H1 (cell line): ENCODE data around the gene EFR3B. TPM values are rescaled to one million over a fixed set of nuclear protein-coding genes. Genes with fewer than 3 reads are reported as not detected.

Experiments
- CTCF ChIA-PET: fragments of 300-600 bp; sonication (Branson Sonifier 250); formaldehyde crosslinking; loops from one replicate; lab custom pipeline; 2021; ENCODE audit not compliant: partially characterized antibody; lab: Charles Lee
- POLR2A ChIA-PET: fragments of 300-600 bp; sonication (Branson Sonifier 250); formaldehyde crosslinking; loops from one replicate; lab custom pipeline; 2021; ENCODE audit warnings: inconsistent platforms; ENCODE audit not compliant: partially characterized antibody; lab: Charles Lee
- DNase-seq, 2 experiments: peaks; one replicate each; pipeline versions ENCODE4 v3.0.0 to v3.0.0-alpha.2; 2010 to 2022; ENCODE audit warnings: low spot score in 2 of 2, low read depth in 1 of 2, mixed read lengths in 1 of 2
- FAIRE-seq: peaks from 2 replicates; lab custom pipeline; 2011; peaks lifted over from hg19 to GRCh38; lab: Jason Lieb, UNC
- H2AFZ ChIP-seq: 2 replicates; pipeline ENCODE4 v1.8.1; 2012; ENCODE audit warnings: low read length, inconsistent platforms
- H2AK5ac ChIP-seq: 2 replicates; pipeline ENCODE4 v1.6.1; 2013; ENCODE audit warnings: low read depth, low read length
- H2BK120ac ChIP-seq: replicated peaks from 2 replicates; pipeline ENCODE3; 2013; ENCODE audit warnings: low read depth, low read length, inconsistent platforms
- H2BK12ac ChIP-seq: 2 replicates; pipeline ENCODE4 v1.6.1; 2013; ENCODE audit warnings: low read depth, low read length
- H2BK15ac ChIP-seq: 2 replicates; pipeline ENCODE4 v1.6.1; 2013; ENCODE audit warnings: low read length
- H2BK20ac ChIP-seq: 2 replicates; pipeline ENCODE4 v1.6.1; 2013; ENCODE audit warnings: low read length
- H2BK5ac ChIP-seq: 2 replicates; pipeline ENCODE4 v1.6.1; 2013; ENCODE audit warnings: low read depth, low read length
- H3K14ac ChIP-seq: 2 replicates; pipeline ENCODE4 v1.6.1; 2013; ENCODE audit warnings: inconsistent platforms; ENCODE audit not compliant: insufficient read length
- H3K18ac ChIP-seq: 2 replicates; pipeline ENCODE4 v1.6.1; 2013; ENCODE audit warnings: low read length; ENCODE audit errors: extremely low read depth
- H3K23ac ChIP-seq: 2 replicates; pipeline ENCODE4 v1.6.1; 2013; ENCODE audit warnings: inconsistent platforms; ENCODE audit not compliant: insufficient read length
- H3K23me2 ChIP-seq: 2 replicates; pipeline ENCODE4 v1.6.1; 2013; ENCODE audit warnings: low read depth, low read length
- H3K27ac ChIP-seq: 2 replicates; pipeline ENCODE4 v1.6.1; 2011; ENCODE audit warnings: low read depth, low read length, inconsistent platforms
- H3K27me3 ChIP-seq, 4 experiments: replicated peaks in 1 of 4; 1 replicate in 1 of 4; 2 replicates in 3 of 4; pipeline versions ENCODE4 v1.6.1 to v1.8.1; 2011 to 2013; ENCODE audit warnings: low read length in 3 of 4, mild to moderate bottlenecking in 3 of 4, inconsistent platforms in 2 of 4, mixed read lengths in 2 of 4, moderate library complexity in 1 of 4; ENCODE audit not compliant: control insufficient read depth in 3 of 4, insufficient read depth in 3 of 4; ENCODE audit errors: extremely low read depth in 1 of 4
- H3K36me3 ChIP-seq, 4 experiments: 2 replicates each; pipeline versions ENCODE4 v1.6.1 to v1.8.1; 2011 to 2013; ENCODE audit warnings: mild to moderate bottlenecking in 4 of 4, low read length in 3 of 4, moderate library complexity in 2 of 4, control low read depth in 1 of 4, inconsistent platforms in 1 of 4; ENCODE audit not compliant: insufficient read depth in 4 of 4, control insufficient read depth in 2 of 4
- H3K4ac ChIP-seq: replicated peaks from 2 replicates; pipeline ENCODE3; 2013; ENCODE audit warnings: low read length, low read depth, mixed read lengths, inconsistent platforms; ENCODE audit not compliant: insufficient read length
- H3K4me1 ChIP-seq, 4 experiments: replicated peaks in 1 of 4; 1 replicate in 1 of 4; 2 replicates in 3 of 4; pipeline versions ENCODE4 v1.6.1 to v1.8.1; 2011 to 2013; ENCODE audit warnings: low read length in 3 of 4, inconsistent platforms in 2 of 4, mixed read lengths in 1 of 4; ENCODE audit not compliant: insufficient read depth in 4 of 4, control insufficient read depth in 3 of 4
- H3K4me2 ChIP-seq, 2 experiments: 2 replicates each; pipeline versions ENCODE4 v1.6.1 to v1.8.1; 2011 to 2013; ENCODE audit warnings: low read depth in 2 of 2, low read length in 2 of 2, control low read depth in 1 of 2, inconsistent platforms in 1 of 2, mild to moderate bottlenecking in 1 of 2; ENCODE audit not compliant: insufficient read depth in 1 of 2
- H3K4me3 ChIP-seq, 4 experiments: fragments of 200-600, 300-600 bp in 1 of 4; sonication (generic), shearing (Covaris generic), sonication (Bioruptor Twin) in 1 of 4; 2 replicates each; pipeline versions ENCODE4 v1.5.1 to v1.8.1; 2011 to 2016; ENCODE audit warnings: low read length in 4 of 4, low read depth in 3 of 4, control low read depth in 2 of 4, inconsistent platforms in 2 of 4, mild to moderate bottlenecking in 2 of 4, mixed read lengths in 1 of 4, moderate library complexity in 1 of 4; ENCODE audit not compliant: insufficient read depth in 2 of 4; ENCODE audit errors: extremely low read depth in 1 of 4
- H3K56ac ChIP-seq: replicated peaks from 2 replicates; pipeline ENCODE3; 2013; ENCODE audit warnings: low read depth, mild to moderate bottlenecking, mixed read lengths, low read length, inconsistent platforms; ENCODE audit not compliant: insufficient read length
- H3K79me1 ChIP-seq: 2 replicates; pipeline ENCODE4 v1.6.1; 2013; ENCODE audit warnings: low read depth, low read length, control low read depth
- H3K79me2 ChIP-seq, 2 experiments: 2 replicates each; pipeline versions ENCODE4 v1.6.1 to v1.8.1; 2012 to 2013; ENCODE audit warnings: low read length in 2 of 2, mild to moderate bottlenecking in 2 of 2, inconsistent platforms in 1 of 2; ENCODE audit not compliant: insufficient read depth in 2 of 2, control insufficient read depth in 1 of 2
- H3K9ac ChIP-seq, 4 experiments: replicated peaks in 1 of 4; 1 replicate in 1 of 4; 2 replicates in 3 of 4; pipeline versions ENCODE4 v1.6.1 to v1.8.1; 2011 to 2013; ENCODE audit warnings: low read depth in 3 of 4, low read length in 3 of 4, control low read depth in 2 of 4, mild to moderate bottlenecking in 2 of 4, moderate library complexity in 2 of 4, inconsistent platforms in 1 of 4; ENCODE audit errors: extremely low read depth in 1 of 4
- H3K9me3 ChIP-seq, 2 experiments: 2 replicates each; pipeline versions ENCODE4 v1.6.1 to v1.8.1; 2012 to 2013; ENCODE audit warnings: mild to moderate bottlenecking in 2 of 2, moderate library complexity in 2 of 2, control low read depth in 1 of 2, inconsistent platforms in 1 of 2, low read depth in 1 of 2, low read length in 1 of 2, mixed read lengths in 1 of 2; ENCODE audit not compliant: insufficient read depth in 2 of 2
- H4K20me1 ChIP-seq, 2 experiments: replicated peaks in 1 of 2; 2 replicates each; pipeline versions ENCODE3 to v1.8.1; 2011 to 2013; ENCODE audit warnings: inconsistent platforms in 2 of 2, low read length in 2 of 2, mild to moderate bottlenecking in 1 of 2; ENCODE audit not compliant: insufficient read depth in 2 of 2, control insufficient read depth in 1 of 2
- H4K5ac ChIP-seq: 2 replicates; pipeline ENCODE4 v1.6.1; 2013; ENCODE audit warnings: low read length, low read depth, mixed read lengths, inconsistent platforms; ENCODE audit not compliant: insufficient read length
- H4K8ac ChIP-seq: 2 replicates; pipeline ENCODE4 v1.8.0; 2013; ENCODE audit warnings: mild to moderate bottlenecking, moderate library complexity, low read length, inconsistent platforms; ENCODE audit not compliant: insufficient read depth; ENCODE audit errors: extremely low read depth
- H4K91ac ChIP-seq: replicated peaks from 2 replicates; pipeline ENCODE3; 2013; ENCODE audit warnings: low read length, mixed read lengths, inconsistent platforms; ENCODE audit not compliant: insufficient read length
- CBX8 ChIP-seq: fragments of 300-800, 300-1000 bp; sonication (generic); IDR thresholded peaks from 2 replicates; pipeline ENCODE4 v1.7.1; 2016; ENCODE audit warnings: low read depth, low read length, borderline replicate concordance
- EP300 ChIP-seq, 2 experiments: IDR thresholded peaks; 1 replicate in 1 of 2; 2 replicates in 1 of 2; pipeline ENCODE4 v1.6.1; 2011 to 2012; ENCODE audit warnings: low read depth in 2 of 2, low read length in 2 of 2, mild to moderate bottlenecking in 2 of 2, borderline replicate concordance in 1 of 2, inconsistent platforms in 1 of 2, moderate library complexity in 1 of 2
- JUN ChIP-seq: IDR thresholded peaks from 2 replicates; pipeline ENCODE4 v1.6.1; 2011; ENCODE audit warnings: low read depth, mild to moderate bottlenecking, improper control_type of control experiment, low read length
- MAX ChIP-seq: IDR thresholded peaks from 2 replicates; pipeline ENCODE4 v1.6.1; 2012; ENCODE audit warnings: inconsistent platforms
- NANOG ChIP-seq: IDR thresholded peaks from 2 replicates; pipeline ENCODE4 v1.6.1; 2011; ENCODE audit warnings: low read length, low read depth, mild to moderate bottlenecking, inconsistent platforms; ENCODE audit not compliant: insufficient read depth, poor library complexity, severe bottlenecking
- NRF1 ChIP-seq: IDR thresholded peaks from 2 replicates; pipeline ENCODE4 v1.6.1; 2011; ENCODE audit warnings: mild to moderate bottlenecking, low read depth, low read length, improper control_type of control experiment
- RAD21 ChIP-seq, 2 experiments: IDR thresholded peaks in 1 of 2; conservative IDR thresholded peaks in 1 of 2; 2 replicates each; pipeline ENCODE4 v1.6.1; 2011; ENCODE audit warnings: low read depth in 2 of 2, low read length in 2 of 2, improper control_type of control experiment in 1 of 2, inconsistent platforms in 1 of 2, mild to moderate bottlenecking in 1 of 2, moderate library complexity in 1 of 2
- RFX5 ChIP-seq: IDR thresholded peaks from 2 replicates; pipeline ENCODE4 v1.6.1; 2011; ENCODE audit warnings: low read depth, low read length, improper control_type of control experiment, borderline replicate concordance
- RXRA ChIP-seq: IDR thresholded peaks from 2 replicates; pipeline ENCODE4 v1.6.1; 2011; ENCODE audit warnings: low read depth, mild to moderate bottlenecking, low read length, moderate library complexity; ENCODE audit not compliant: insufficient read depth
- SP4 ChIP-seq: IDR thresholded peaks from 2 replicates; pipeline ENCODE4 v1.6.1; 2012; ENCODE audit warnings: low read length, inconsistent platforms
- SRF ChIP-seq: IDR thresholded peaks from 2 replicates; pipeline ENCODE4 v1.6.1; 2011; ENCODE audit warnings: mild to moderate bottlenecking, low read depth, low read length, moderate library complexity
- SUZ12 ChIP-seq: fragments of 200-600 bp; sonication (generic); IDR thresholded peaks from 2 replicates; pipeline ENCODE4 v1.6.1; 2012; ENCODE audit warnings: mild to moderate bottlenecking, inconsistent platforms, low read length, moderate library complexity, mixed read lengths
- YY1 ChIP-seq: IDR thresholded peaks from 2 replicates; pipeline ENCODE4 v1.6.1; 2011; ENCODE audit warnings: low read depth, mild to moderate bottlenecking, low read length
- WGBS, 2 experiments: shearing (Covaris generic) in 1 of 2; methylation state at CpG; one replicate each; pipeline versions ENCODE4 v1.1.6 to v1.1.7; 2013 to 2015; ENCODE audit warnings: low lambda C conversion rate in 2 of 2, mixed read lengths in 2 of 2, inconsistent platforms in 1 of 2, low coverage in 1 of 2, missing lambda C conversion rate in 1 of 2; ENCODE audit not compliant: insufficient replicate concordance in 2 of 2, insufficient coverage in 1 of 2, insufficient read length in 1 of 2; ENCODE audit errors: extremely low coverage in 1 of 2, missing lambda C conversion rate in 1 of 2; 5-methylcytosine and 5-hydroxymethylcytosine counted together
- polyA plus RNA-seq, 7 experiments: library from polyadenylated mRNA; depleted of rRNA in 3 of 7; stranded (reverse) in 5 of 7; unstranded in 2 of 7; fragments of >200 nt in 5 of 7; fragments of 200-250 nt in 2 of 7; gene quantifications; 1 replicate in 5 of 7; 2 replicates in 1 of 7; 4 replicates in 1 of 7; pipeline versions ENCODE4 v1.2.1 to v1.2.3, GENCODE V29; 2011 to 2013; ENCODE audit warnings: missing spikeins in 2 of 7, mixed read lengths in 2 of 7
- total RNA-seq: library from RNA; stranded (reverse); fragmentation: NEBNext Ultra II Directional; extraction: Animal tissue kit (Norgen Biotek cat#: 25700); gene quantifications from 2 replicates; pipeline ENCODE4 v1.2.1, GENCODE V29; 2021

Gene EFR3B
- total and polyA plus RNA-seq, 2 of the 8 experiments (the other 6 are each of a cell fraction or from before 2014, with no cell fraction given) = 3.4 to 9.6 TPM

GRCh38 chr2:25132693-25133092 is 90.8 kb downstream of the EFR3B start:
- Histone ChIP-seq H3K4me1 (peaks cover 0 to 12% (median 7%) of the 10 kb centered on the region in 4 experiments; a peak in 6 of 7 replicates), H4K8ac (no peak overlapping the region), H2BK5ac (no peak overlapping the region), H3K18ac (no peak overlapping the region), H3K79me2 (no peaks in the 10 kb centered on the region), H3K4me2 (peak overlapping the region; percentile 22 to 94; a peak in 2 of 4 replicates), H4K91ac (no peak overlapping the region), H4K20me1 (no peaks in the 10 kb centered on the region), H3K36me3 (peaks cover 0 to 2% (median 0%) of the 10 kb centered on the region in 4 experiments; a peak in 1 of 8 replicates), H2BK20ac (no peak overlapping the region), H3K23me2 (peaks cover 6% of the 10 kb centered on the region; the same call in 1 of the 2 replicates), H2BK15ac (no peak overlapping the region), H2AK5ac (no peak overlapping the region), H3K23ac (no peak overlapping the region), H3K9ac (no peak overlapping the region), H3K27ac (no peak overlapping the region), H2BK120ac (no peak overlapping the region), H3K14ac (no peak overlapping the region), H3K4ac (peak overlapping the region; percentile 32), H3K79me1 (no peaks in the 10 kb centered on the region), H2AFZ (no peak overlapping the region), H2BK12ac (no peak overlapping the region), H4K5ac (no peak overlapping the region), H3K27me3 (peaks cover 2 to 32% (median 21%) of the 10 kb centered on the region in 4 experiments), H3K56ac (no peak overlapping the region), H3K9me3 (no peaks in the 10 kb centered on the region), H3K4me3 (peak overlapping the region in 1 of 4 experiments; percentile 56; a peak in 2 of 8 replicates)
- ChIA-PET CTCF (interaction anchor here (0.9 to 10.0 kb wide), 4 partner anchors 33 to 156 kb away, joined by 3 to 176 read pairs (median 3); no protein-coding TSS in a partner anchor), POLR2A (interaction anchor here (1.1 kb wide), 1 partner anchor 162 kb away, joined by 3 read pairs; no protein-coding TSS in a partner anchor)
- no peak for FAIRE-seq
- DNase-seq = no peak
- 86% methylated on average over 12 of the region's 13 CpGs; no CpG with 5 or more reads in 1 of the 2 experiments for WGBS, 2 experiments
- TF ChIP-seq SRF (no peak), MAX (no peak), RXRA (no peak), CBX8 (no peak), RAD21 (IDR thresholded peaks at IDR 0.05 in 1 of 2, conservative IDR thresholded peaks at IDR 0.05 in 1 of 2; ENCODE audit: low read depth in 2 of 2, low read length in 2 of 2) (no peak), JUN (no peak), SP4 (no peak), RFX5 (no peak), YY1 (no peak), SUZ12 (no peak), NRF1 (no peak), EP300 (IDR thresholded peaks at IDR 0.05; ENCODE audit: borderline replicate concordance in 1 of 2, low read depth in 2 of 2, low read length in 2 of 2) (no peak), NANOG (no peak)
